GM12873 (cell line): Measurements from ENCODE around the gene JAK2.

Experiments used
- TF ChIP-seq, protein P1 (sequence below): IDR thresholded peaks from 2 replicates; pipeline ENCODE4 v1.5.1; 2012; ENCODE audit warnings: low read depth, mild to moderate bottlenecking, moderate library complexity, low read length, control low read depth; ENCODE audit not compliant: insufficient read depth; ENCODE audit errors: missing control alignments

JAK2 gene

DNA sequence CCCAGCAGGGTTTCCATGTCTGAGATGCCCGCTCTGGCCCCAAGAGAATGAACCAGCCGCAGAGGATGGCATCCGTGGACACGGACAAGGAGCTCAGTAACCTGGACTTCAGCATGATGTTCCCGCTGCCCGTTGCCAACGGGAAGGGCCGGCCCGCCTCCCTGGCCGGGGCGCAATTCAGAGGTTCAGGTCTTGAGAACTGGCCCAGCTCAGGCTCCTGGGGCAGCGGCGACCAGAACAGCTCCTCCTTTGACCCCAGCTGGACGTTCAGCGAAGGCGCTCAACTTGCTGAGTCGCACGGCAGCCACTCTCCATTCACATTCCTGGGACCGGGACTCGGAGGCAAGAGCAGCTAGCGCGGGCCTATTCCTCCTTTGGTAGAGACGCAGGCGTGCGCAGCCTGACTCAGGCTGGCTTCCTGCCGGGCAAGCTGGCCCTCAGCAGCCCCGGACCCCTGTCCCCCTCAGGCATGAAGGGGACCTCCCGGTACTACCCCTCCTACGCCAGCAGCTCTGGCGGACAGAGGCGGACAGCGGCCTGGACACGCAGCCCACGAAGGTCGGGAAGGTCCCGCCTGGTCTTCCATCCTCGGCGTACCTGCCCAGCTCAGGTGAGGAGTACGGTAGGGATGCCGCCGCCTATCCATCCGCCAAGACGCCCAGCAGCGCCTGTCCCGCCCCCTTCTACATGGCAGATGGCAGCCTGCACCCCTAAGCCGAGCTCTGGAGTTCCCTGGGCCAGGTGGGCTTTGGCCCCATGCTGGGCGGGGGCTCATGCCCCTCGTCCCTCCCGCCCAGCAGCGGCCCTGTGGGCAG lies 126.0 kb downstream of the JAK2 start:
- TF ChIP-seq, protein P1, sequence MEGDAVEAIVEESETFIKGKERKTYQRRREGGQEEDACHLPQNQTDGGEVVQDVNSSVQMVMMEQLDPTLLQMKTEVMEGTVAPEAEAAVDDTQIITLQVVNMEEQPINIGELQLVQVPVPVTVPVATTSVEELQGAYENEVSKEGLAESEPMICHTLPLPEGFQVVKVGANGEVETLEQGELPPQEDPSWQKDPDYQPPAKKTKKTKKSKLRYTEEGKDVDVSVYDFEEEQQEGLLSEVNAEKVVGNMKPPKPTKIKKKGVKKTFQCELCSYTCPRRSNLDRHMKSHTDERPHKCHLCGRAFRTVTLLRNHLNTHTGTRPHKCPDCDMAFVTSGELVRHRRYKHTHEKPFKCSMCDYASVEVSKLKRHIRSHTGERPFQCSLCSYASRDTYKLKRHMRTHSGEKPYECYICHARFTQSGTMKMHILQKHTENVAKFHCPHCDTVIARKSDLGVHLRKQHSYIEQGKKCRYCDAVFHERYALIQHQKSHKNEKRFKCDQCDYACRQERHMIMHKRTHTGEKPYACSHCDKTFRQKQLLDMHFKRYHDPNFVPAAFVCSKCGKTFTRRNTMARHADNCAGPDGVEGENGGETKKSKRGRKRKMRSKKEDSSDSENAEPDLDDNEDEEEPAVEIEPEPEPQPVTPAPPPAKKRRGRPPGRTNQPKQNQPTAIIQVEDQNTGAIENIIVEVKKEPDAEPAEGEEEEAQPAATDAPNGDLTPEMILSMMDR = no peak

GRCh38 chr9:5111696-5112095 lies 126.6 kb downstream of the JAK2 start:
- TF ChIP-seq, protein P1 = no peak

- TF ChIP-seq, protein P1 = no peak
Observed at GRCh38 chr9:5112109-5112592, 127.1 kb downstream of the JAK2 start.

- TF ChIP-seq, protein P1 = no peak
Observed at GRCh38 chr9:5112646-5113045, 127.6 kb downstream of the JAK2 start.

GRCh38 chr9:5113523-5113922 lies 128.5 kb downstream of the JAK2 start:
- TF ChIP-seq, protein P1 = no peak

- TF ChIP-seq, protein P1 = no peak
Observed at GRCh38 chr9:5113994-5114748, 129.1 kb downstream of the JAK2 start.

GRCh38 chr9:5122116-5122515 lies 137.0 kb downstream of the JAK2 start:
- TF ChIP-seq, protein P1 = no peak
